ENCODE measurements around the gene FRMD4A.

DNA sequence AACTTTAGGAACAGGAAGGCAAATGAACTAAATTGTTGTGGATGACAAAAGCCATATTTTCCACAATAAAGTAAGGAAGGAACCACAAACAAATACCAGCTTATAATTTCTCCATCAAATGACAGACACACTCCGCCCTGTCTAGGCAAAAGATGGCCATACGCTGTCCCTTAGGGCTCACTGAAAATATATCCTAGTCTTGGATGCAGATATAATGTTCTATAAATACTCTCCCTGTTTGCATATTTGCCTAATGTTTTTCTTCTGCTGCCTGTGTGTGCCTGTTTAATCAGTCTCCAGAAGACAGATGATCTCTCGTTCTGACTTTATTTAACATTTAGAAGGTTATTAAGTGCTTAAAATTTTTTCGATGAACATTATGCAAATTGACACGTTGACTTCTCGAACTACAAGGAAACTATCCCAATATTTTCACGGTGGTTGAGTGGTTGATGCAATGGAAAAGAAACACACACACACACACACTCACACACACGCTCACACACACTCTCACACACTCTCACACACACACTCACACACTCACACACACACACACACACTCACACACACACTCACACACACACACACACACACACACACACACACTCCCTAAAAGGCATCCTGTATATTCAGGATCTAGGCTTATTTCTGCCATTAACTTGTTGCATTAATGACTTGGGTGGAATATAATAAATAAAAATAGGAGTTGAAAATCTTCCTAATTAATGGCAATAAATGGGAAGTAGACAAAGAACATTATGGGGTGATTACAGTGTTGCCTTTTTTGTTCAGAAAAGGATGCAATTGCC, 446.9 kb downstream of the FRMD4A start:
- TF ChIP-seq, protein P1, sequence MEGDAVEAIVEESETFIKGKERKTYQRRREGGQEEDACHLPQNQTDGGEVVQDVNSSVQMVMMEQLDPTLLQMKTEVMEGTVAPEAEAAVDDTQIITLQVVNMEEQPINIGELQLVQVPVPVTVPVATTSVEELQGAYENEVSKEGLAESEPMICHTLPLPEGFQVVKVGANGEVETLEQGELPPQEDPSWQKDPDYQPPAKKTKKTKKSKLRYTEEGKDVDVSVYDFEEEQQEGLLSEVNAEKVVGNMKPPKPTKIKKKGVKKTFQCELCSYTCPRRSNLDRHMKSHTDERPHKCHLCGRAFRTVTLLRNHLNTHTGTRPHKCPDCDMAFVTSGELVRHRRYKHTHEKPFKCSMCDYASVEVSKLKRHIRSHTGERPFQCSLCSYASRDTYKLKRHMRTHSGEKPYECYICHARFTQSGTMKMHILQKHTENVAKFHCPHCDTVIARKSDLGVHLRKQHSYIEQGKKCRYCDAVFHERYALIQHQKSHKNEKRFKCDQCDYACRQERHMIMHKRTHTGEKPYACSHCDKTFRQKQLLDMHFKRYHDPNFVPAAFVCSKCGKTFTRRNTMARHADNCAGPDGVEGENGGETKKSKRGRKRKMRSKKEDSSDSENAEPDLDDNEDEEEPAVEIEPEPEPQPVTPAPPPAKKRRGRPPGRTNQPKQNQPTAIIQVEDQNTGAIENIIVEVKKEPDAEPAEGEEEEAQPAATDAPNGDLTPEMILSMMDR (IDR thresholded peaks at IDR 0.05): no peak
- no peak for TF ChIP-seq POLR2A (IDR thresholded peaks at IDR 0.05)

Data from testis (tissue), 2 donors.